ENCODE data around the gene GALK1.

DNA sequence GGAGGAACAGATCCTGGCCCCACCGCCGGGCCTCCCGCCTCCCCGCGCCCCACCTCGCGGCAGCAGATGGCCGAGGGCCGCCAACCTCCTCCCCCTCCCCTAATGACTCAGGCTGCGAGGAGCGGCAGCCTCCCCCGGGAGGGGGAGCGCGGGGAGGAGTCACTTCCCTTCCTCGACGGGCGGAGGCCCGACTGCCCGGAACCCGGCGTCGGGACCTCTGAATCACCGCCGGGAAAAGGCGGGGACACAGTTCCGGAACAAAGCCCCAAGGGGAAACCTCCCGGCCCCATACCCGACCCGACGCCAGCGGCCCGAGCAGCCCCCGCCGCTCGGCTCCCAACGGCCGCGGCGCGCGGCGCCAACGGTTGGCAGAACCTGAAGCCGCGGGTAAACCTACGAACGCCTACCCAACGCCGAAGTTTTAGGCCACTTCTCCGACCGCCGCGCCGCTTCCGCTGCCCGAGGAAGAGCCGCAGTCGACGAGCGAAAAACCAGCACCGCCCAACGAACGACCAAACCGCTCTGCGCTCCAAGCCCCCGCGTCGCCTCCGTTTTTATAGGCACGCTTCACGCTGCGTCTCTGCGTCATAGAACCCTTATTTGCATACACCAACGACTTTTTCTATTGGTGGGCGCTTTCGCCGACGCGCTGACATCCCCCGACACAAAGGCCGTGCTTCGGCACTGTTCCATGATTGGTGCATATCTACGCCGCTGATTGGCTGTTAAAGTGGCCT lies 14.4 kb upstream of the GALK1 start:
- TF ChIP-seq EZH2 (IDR thresholded peaks at IDR 0.05; ENCODE audit: insufficient read depth, poor library complexity, severe bottlenecking) (no peak), EZH2phosphoT487 (IDR thresholded peaks at IDR 0.05; ENCODE audit: insufficient read depth, low read depth) (no peak)

Data from GM23248 (cell line).